Ascending aorta (tissue), 2 donors: ENCODE measurements around the gene LRRC28. TPM values are rescaled to one million over a fixed set of nuclear protein-coding genes. Genes with fewer than 3 reads are reported as not detected.

ENCODE experiments used
- DNase-seq, 2 donors: peaks; one replicate each; pipeline ENCODE4 v3.0.0-alpha.2; 2019; ENCODE audit warnings: low spot score in 2 of 2
- H3K27ac ChIP-seq, 2 donors: fragments of 200-600 bp; sonication (generic); one replicate each; pipeline ENCODE4 v1.5.1; 2016 to 2017; ENCODE audit warnings: mild to moderate bottlenecking in 1 of 2
- H3K27me3 ChIP-seq: fragments of 200-600 bp; sonication (generic); one replicate; pipeline ENCODE4 v1.5.1; 2017
- H3K36me3 ChIP-seq, 2 donors: fragments of 200-600 bp; sonication (generic); one replicate each; pipeline ENCODE4 v1.5.1; 2016
- H3K4me1 ChIP-seq, 2 donors: fragments of 200-600 bp; sonication (generic); one replicate each; pipeline ENCODE4 v1.5.1; 2016 to 2017; ENCODE audit warnings: mild to moderate bottlenecking in 1 of 2
- H3K4me3 ChIP-seq, 2 donors: fragments of 200-600 bp; sonication (generic); one replicate each; pipeline ENCODE4 v1.5.1; 2016 to 2017; ENCODE audit warnings: mild to moderate bottlenecking in 1 of 2
- H3K9me3 ChIP-seq, 2 donors: fragments of 200-600 bp; sonication (generic); one replicate each; pipeline ENCODE4 v1.5.1; 2016
- CTCF ChIP-seq, 3 experiments: fragments of 200-600 bp in 2 of 3; fragments of 450-650 bp in 1 of 3; sonication (generic) in 2 of 3; IDR thresholded peaks; one replicate each; pipeline ENCODE4 v1.5.1; 2016 to 2019; ENCODE audit warnings: antibody characterized with exemption in 3 of 3, mild to moderate bottlenecking in 1 of 3, moderate library complexity in 1 of 3
- intact Hi-C: fragments of 100-400 bp; cut with DNase I; formaldehyde crosslinking; loops from one replicate; pipeline ENCODE4 v1.15.1; 2023
- total RNA-seq: library from RNA; depleted of rRNA; stranded (reverse); fragments of >200 nt; gene quantifications from one replicate; pipeline ENCODE4 v1.1.0, GENCODE V29; 2016

The LRRC28 gene
- total RNA-seq, 1 donor from 2014 or later: 24.2 TPM

- no peaks in the 10 kb centered on the region for H3K27me3 ChIP-seq
- no peaks in the 10 kb centered on the region for H3K36me3 ChIP-seq
- no peak for DNase-seq
- no peak overlapping the region for H3K4me3 ChIP-seq
- H3K4me1 ChIP-seq: no peaks in the 10 kb centered on the region
- no peak for TF ChIP-seq CTCF (IDR thresholded peaks at IDR 0.05)
- intact Hi-C loops: no loop called here
- H3K9me3 ChIP-seq: peaks cover 0 to 11% of the 10 kb centered on the region in 2 donors
- H3K27ac ChIP-seq: no peak overlapping the region
Measured at GRCh38 chr15:99315636-99316035, 64.4 kb downstream of the LRRC28 start.

GRCh38 chr15:99320374-99321215 lies 69.3 kb downstream of the LRRC28 start:
- no peaks in the 10 kb centered on the region for H3K9me3 ChIP-seq
- H3K4me3 ChIP-seq: no peak overlapping the region
- no peaks in the 10 kb centered on the region for H3K27me3 ChIP-seq
- H3K27ac ChIP-seq: no peak overlapping the region
- TF ChIP-seq CTCF (IDR thresholded peaks at IDR 0.05): no peak
- no peaks in the 10 kb centered on the region for H3K36me3 ChIP-seq
- intact Hi-C loops: no loop called here
- no peak for DNase-seq
- H3K4me1 ChIP-seq: peaks cover 3 to 14% of the 10 kb centered on the region in 2 donors

GRCh38 chr15:99321468-99321867 lies 70.2 kb downstream of the LRRC28 start:
- intact Hi-C loops: no loop called here
- Histone ChIP-seq H3K27me3 (no peaks in the 10 kb centered on the region), H3K27ac (no peak overlapping the region), H3K9me3 (no peaks in the 10 kb centered on the region), H3K4me1 (peaks cover 3 to 17% of the 10 kb centered on the region in 2 donors), H3K36me3 (no peaks in the 10 kb centered on the region), H3K4me3 (no peak overlapping the region)
- no peak for TF ChIP-seq CTCF (IDR thresholded peaks at IDR 0.05)
- no peak for DNase-seq

- Histone ChIP-seq H3K4me1 (peaks cover 3 to 18% of the 10 kb centered on the region in 2 donors), H3K27ac (peak overlapping the region; percentile 83 to 86)
- no peak for DNase-seq
Measured at GRCh38 chr15:99322643-99323405, 71.5 kb downstream of the LRRC28 start.

More at GRCh38 chr15:99322643-99323405, 71.5 kb downstream of the LRRC28 start:
- TF ChIP-seq CTCF (IDR thresholded peaks at IDR 0.05): no peak
- no peaks in the 10 kb centered on the region for H3K27me3 ChIP-seq
- no peaks in the 10 kb centered on the region for H3K36me3 ChIP-seq
- no peaks in the 10 kb centered on the region for H3K9me3 ChIP-seq
- intact Hi-C loops: loop anchor here (2.0 kb wide), 1 partner anchor 16 kb away; no protein-coding TSS in a partner anchor
- no peak overlapping the region for H3K4me3 ChIP-seq
